Measurements from ENCODE around the gene ELOVL3. TPM values are rescaled to one million over a fixed set of nuclear protein-coding genes. Genes with fewer than 3 reads are reported as not detected.
A peak's percentile ranks its signal among the peaks of the same experiment; 100 is the strongest.

Gene ELOVL3
- total RNA-seq, 1 donor from 2014 or later, result 0.48 TPM

DNA sequence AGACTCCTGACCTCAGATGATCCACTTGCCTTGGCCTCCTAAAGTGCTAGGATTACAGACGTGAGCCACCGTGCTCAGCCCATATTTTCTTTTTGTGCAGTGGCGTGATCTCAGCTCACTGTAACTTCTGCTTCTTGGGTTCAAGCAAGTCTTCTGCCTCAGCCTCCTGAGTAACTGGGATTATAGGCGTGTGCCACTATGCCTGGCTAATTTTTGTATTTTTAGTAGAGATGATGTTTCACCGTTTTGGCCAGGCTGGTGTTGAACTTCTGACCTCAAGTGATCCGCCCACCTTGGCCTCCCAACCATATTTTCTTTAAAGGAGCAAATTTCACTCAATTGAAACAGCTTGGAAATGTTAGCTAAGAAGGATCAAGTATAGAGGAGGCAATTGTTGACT lies 35.7 kb downstream of the ELOVL3 start:
- no peaks in the 10 kb centered on the region for H3K9me3 ChIP-seq (ENCODE audit: insufficient read depth, low read depth, low read length)
- no peak overlapping the region for H3K27ac ChIP-seq (ENCODE audit: low read depth, low read length)
- H3K4me1 Mint-ChIP-seq (ENCODE audit: low read depth, unreplicated experiment), result peaks cover 26% of the 10 kb centered on the region
- no peak overlapping the region for H3K4me2 ChIP-seq (ENCODE audit: low read length)
- H3K9me3 Mint-ChIP-seq (ENCODE audit: unreplicated experiment), result no peaks in the 10 kb centered on the region
- peaks cover 25% of the 10 kb centered on the region for H3K36me3 ChIP-seq (ENCODE audit: insufficient read depth, low read length)
- H3K79me2 ChIP-seq (ENCODE audit: insufficient read depth, low read length), result peaks cover 81% of the 10 kb centered on the region
- no peak overlapping the region for H3K27ac Mint-ChIP-seq (ENCODE audit: unreplicated experiment)
- no peak overlapping the region for H3K9ac ChIP-seq (ENCODE audit: low read length)
- H2AFZ ChIP-seq (ENCODE audit: low read depth, low read length), result no peak overlapping the region
- no peak overlapping the region for H3K4me3 Mint-ChIP-seq (ENCODE audit: unreplicated experiment)
- H4K20me1 ChIP-seq (ENCODE audit: insufficient read depth, low read length), result peaks cover 92% of the 10 kb centered on the region
- H3K4me1 ChIP-seq (ENCODE audit: insufficient read depth, low read length), result no peaks in the 10 kb centered on the region
- TF ChIP-seq, protein P1, sequence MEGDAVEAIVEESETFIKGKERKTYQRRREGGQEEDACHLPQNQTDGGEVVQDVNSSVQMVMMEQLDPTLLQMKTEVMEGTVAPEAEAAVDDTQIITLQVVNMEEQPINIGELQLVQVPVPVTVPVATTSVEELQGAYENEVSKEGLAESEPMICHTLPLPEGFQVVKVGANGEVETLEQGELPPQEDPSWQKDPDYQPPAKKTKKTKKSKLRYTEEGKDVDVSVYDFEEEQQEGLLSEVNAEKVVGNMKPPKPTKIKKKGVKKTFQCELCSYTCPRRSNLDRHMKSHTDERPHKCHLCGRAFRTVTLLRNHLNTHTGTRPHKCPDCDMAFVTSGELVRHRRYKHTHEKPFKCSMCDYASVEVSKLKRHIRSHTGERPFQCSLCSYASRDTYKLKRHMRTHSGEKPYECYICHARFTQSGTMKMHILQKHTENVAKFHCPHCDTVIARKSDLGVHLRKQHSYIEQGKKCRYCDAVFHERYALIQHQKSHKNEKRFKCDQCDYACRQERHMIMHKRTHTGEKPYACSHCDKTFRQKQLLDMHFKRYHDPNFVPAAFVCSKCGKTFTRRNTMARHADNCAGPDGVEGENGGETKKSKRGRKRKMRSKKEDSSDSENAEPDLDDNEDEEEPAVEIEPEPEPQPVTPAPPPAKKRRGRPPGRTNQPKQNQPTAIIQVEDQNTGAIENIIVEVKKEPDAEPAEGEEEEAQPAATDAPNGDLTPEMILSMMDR (IDR thresholded peaks at IDR 0.05; ENCODE audit: insufficient read depth, low read depth, low read length), result no peak
- no peak for TF ChIP-seq EZH2 (IDR thresholded peaks at IDR 0.05; ENCODE audit: insufficient read depth, low read length)
- H3K27me3 ChIP-seq (ENCODE audit: insufficient read depth, low read length), result no peaks in the 10 kb centered on the region
- H3K4me3 ChIP-seq (ENCODE audit: insufficient read depth, low read depth, low read length), result no peak overlapping the region
- no peaks in the 10 kb centered on the region for H3K27me3 Mint-ChIP-seq (ENCODE audit: low read depth, unreplicated experiment)
- DNase-seq (ENCODE audit: low read depth), result no peak
- no peak for FAIRE-seq
- peaks cover 13% of the 10 kb centered on the region for H3K36me3 Mint-ChIP-seq (ENCODE audit: low read depth, unreplicated experiment)

DNA sequence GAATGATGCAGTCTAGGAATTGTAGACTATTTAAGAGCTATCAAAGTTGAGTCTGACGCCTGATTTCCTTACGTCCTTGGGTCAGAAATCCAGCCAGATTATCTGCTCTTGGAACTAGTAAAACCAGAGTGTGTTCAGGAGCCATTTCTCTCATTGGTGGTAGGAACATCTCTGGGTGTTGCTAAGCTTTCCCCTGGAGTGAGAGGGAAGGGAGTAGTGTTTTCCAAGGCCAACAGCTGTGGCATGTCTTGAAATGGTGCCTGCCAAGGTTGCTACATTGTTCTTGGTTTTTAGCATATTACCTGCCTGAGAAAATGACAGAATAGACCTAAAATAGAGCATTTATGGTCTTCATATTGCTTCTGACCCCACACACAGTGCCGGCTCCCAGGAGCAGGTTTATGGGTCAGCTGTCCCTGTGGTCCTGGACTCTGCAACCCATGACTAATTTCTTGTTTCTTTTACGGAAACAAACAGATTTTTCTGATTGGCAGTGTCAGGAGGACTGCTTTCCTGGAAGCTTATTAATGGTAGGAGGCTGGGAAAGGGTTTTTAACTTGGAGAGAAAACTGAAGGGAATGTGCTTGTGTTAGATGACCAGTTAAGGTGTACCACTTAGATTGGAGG lies 36.8 kb downstream of the ELOVL3 start:
- H3K27ac Mint-ChIP-seq (ENCODE audit: unreplicated experiment), result no peak overlapping the region
- Histone ChIP-seq H3K27ac (ENCODE audit: low read depth, low read length) (no peak overlapping the region), H3K36me3 (ENCODE audit: insufficient read depth, low read length) (peaks cover 25% of the 10 kb centered on the region), H3K4me2 (ENCODE audit: low read length) (no peak overlapping the region), H2AFZ (ENCODE audit: low read depth, low read length) (no peak overlapping the region), H3K27me3 (ENCODE audit: insufficient read depth, low read length) (no peaks in the 10 kb centered on the region), H4K20me1 (ENCODE audit: insufficient read depth, low read length) (peaks cover 92% of the 10 kb centered on the region), H3K4me3 (ENCODE audit: insufficient read depth, low read depth, low read length) (no peak overlapping the region), H3K9ac (ENCODE audit: low read length) (no peak overlapping the region), H3K79me2 (ENCODE audit: insufficient read depth, low read length) (peaks cover 74% of the 10 kb centered on the region), H3K4me1 (ENCODE audit: insufficient read depth, low read length) (peaks cover 6% of the 10 kb centered on the region), H3K9me3 (ENCODE audit: insufficient read depth, low read depth, low read length) (no peaks in the 10 kb centered on the region)
- no peaks in the 10 kb centered on the region for H3K27me3 Mint-ChIP-seq (ENCODE audit: low read depth, unreplicated experiment)
- peaks cover 28% of the 10 kb centered on the region for H3K4me1 Mint-ChIP-seq (ENCODE audit: low read depth, unreplicated experiment)
- H3K4me3 Mint-ChIP-seq (ENCODE audit: unreplicated experiment), result no peak overlapping the region
- DNase-seq (ENCODE audit: low read depth) (no peak), FAIRE-seq (peak; percentile 5)
- TF ChIP-seq EZH2 (IDR thresholded peaks at IDR 0.05; ENCODE audit: insufficient read depth, low read length), result no peak
- TF ChIP-seq, protein P1 (IDR thresholded peaks at IDR 0.05; ENCODE audit: insufficient read depth, low read depth, low read length), result no peak
- H3K36me3 Mint-ChIP-seq (ENCODE audit: low read depth, unreplicated experiment), result peaks cover 13% of the 10 kb centered on the region
- H3K9me3 Mint-ChIP-seq (ENCODE audit: unreplicated experiment), result no peaks in the 10 kb centered on the region

DNA sequence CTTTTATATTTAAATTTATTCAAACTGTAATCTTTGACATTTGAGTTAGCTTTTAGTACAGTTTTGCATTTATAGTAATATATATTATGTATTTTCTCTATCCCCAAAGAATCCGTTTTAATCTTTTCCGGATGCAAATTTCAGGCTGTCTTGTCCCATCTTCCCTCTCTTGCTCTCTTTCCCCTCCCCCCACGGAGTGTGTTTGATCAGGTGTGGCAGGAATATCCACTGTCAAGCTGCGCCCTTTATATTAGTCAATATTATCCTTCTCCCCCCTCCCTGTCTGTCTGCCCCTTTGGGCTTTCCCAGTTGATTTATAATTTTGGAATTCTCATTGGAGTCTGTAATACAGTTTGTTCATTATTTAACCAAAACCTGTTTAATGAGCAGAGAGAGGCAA lies 38.3 kb downstream of the ELOVL3 start:
- H3K79me2 ChIP-seq (ENCODE audit: insufficient read depth, low read length), result peaks cover 72% of the 10 kb centered on the region
- DNase-seq (ENCODE audit: low read depth) (no peak), FAIRE-seq (no peak)
- no peak overlapping the region for H2AFZ ChIP-seq (ENCODE audit: low read depth, low read length)
- peaks cover 19% of the 10 kb centered on the region for H3K36me3 Mint-ChIP-seq (ENCODE audit: low read depth, unreplicated experiment)
- no peaks in the 10 kb centered on the region for H3K9me3 Mint-ChIP-seq (ENCODE audit: unreplicated experiment)
- peaks cover 21% of the 10 kb centered on the region for H3K4me1 ChIP-seq (ENCODE audit: insufficient read depth, low read length)
- peaks cover 43% of the 10 kb centered on the region for H3K4me1 Mint-ChIP-seq (ENCODE audit: low read depth, unreplicated experiment)
- no peak overlapping the region for H3K4me3 Mint-ChIP-seq (ENCODE audit: unreplicated experiment)
- no peak overlapping the region for H3K4me2 ChIP-seq (ENCODE audit: low read length)
- no peak overlapping the region for H3K9ac ChIP-seq (ENCODE audit: low read length)
- H3K27me3 ChIP-seq (ENCODE audit: insufficient read depth, low read length), result no peaks in the 10 kb centered on the region
- H3K4me3 ChIP-seq (ENCODE audit: insufficient read depth, low read depth, low read length), result no peak overlapping the region
- H3K9me3 ChIP-seq (ENCODE audit: insufficient read depth, low read depth, low read length), result no peaks in the 10 kb centered on the region
- H3K27me3 Mint-ChIP-seq (ENCODE audit: low read depth, unreplicated experiment), result no peaks in the 10 kb centered on the region
- peaks cover 94% of the 10 kb centered on the region for H4K20me1 ChIP-seq (ENCODE audit: insufficient read depth, low read length)
- no peak overlapping the region for H3K27ac Mint-ChIP-seq (ENCODE audit: unreplicated experiment)
- no peak for TF ChIP-seq EZH2 (IDR thresholded peaks at IDR 0.05; ENCODE audit: insufficient read depth, low read length)
- TF ChIP-seq, protein P1 (IDR thresholded peaks at IDR 0.05; ENCODE audit: insufficient read depth, low read depth, low read length), result no peak
- H3K36me3 ChIP-seq (ENCODE audit: insufficient read depth, low read length), result peaks cover 25% of the 10 kb centered on the region
- H3K27ac ChIP-seq (ENCODE audit: low read depth, low read length), result no peak overlapping the region

Data from astrocyte (in vitro differentiated cells and primary cell).